PC-9 (cell line): ENCODE data around the gene PTTG2. TPM values are rescaled to one million over a fixed set of nuclear protein-coding genes. Genes with fewer than 3 reads are reported as not detected.

ENCODE experiments used
- BruUV-seq: library from RNA; stranded (reverse); fragments of 400-500 nt; replicated peaks from 2 replicates; lab custom pipeline; 2021; lab: Mats Ljungman, UMichigan
- CTCF ChIA-PET: fragments of 300-600 bp; sonication (Branson Sonifier 250); formaldehyde crosslinking; loops from one replicate; lab custom pipeline; 2022; ENCODE audit warnings: antibody characterized with exemption; lab: Charles Lee
- POLR2A ChIA-PET: fragments of 300-600 bp; sonication (Branson Sonifier 250); formaldehyde crosslinking; loops from one replicate; lab custom pipeline; 2022; ENCODE audit warnings: antibody characterized with exemption; ENCODE audit not compliant: unreplicated experiment; lab: Charles Lee
- DNase-seq, 2 experiments: peaks; one replicate each; pipeline versions ENCODE4 v3.0.0 to v3.0.0-alpha.2; 2015 to 2022; ENCODE audit warnings: mixed read lengths in 1 of 2
- H2AFZ ChIP-seq: fragments of 200-600 bp; sonication (generic); 2 replicates; pipeline ENCODE4 v1.8.1; 2017; ENCODE audit warnings: antibody characterized with exemption
- H3F3A ChIP-seq: fragments of 200-600 bp; sonication (generic); 2 replicates; pipeline ENCODE4 v1.8.1; 2017; ENCODE audit warnings: antibody characterized with exemption, mild to moderate bottlenecking, low read depth; ENCODE audit not compliant: insufficient read depth
- H3K27ac ChIP-seq: fragments of 200-600 bp; sonication (generic); 2 replicates; pipeline ENCODE4 v1.6.1; 2016; ENCODE audit warnings: mixed run types
- H3K27me3 ChIP-seq: fragments of 200-600 bp; sonication (generic); 2 replicates; pipeline ENCODE4 v1.6.1; 2016; ENCODE audit warnings: low read depth, mixed run types; ENCODE audit not compliant: insufficient read depth
- H3K36me3 ChIP-seq: fragments of 200-600 bp; sonication (generic); 2 replicates; pipeline ENCODE4 v1.6.1; 2016; ENCODE audit warnings: low read depth, mixed run types
- H3K4me1 ChIP-seq: fragments of 200-600 bp; sonication (generic); replicated peaks from 2 replicates; pipeline ENCODE4 v1.6.1; 2016; ENCODE audit warnings: mixed run types; ENCODE audit not compliant: insufficient read depth
- H3K4me2 ChIP-seq: fragments of 200-600 bp; sonication (generic); 2 replicates; pipeline ENCODE4 v1.6.1; 2017; ENCODE audit warnings: mixed run types
- H3K4me3 ChIP-seq: fragments of 200-600 bp; sonication (generic); 2 replicates; pipeline ENCODE4 v1.6.1; 2016; ENCODE audit warnings: mixed run types
- H3K79me2 ChIP-seq: fragments of 200-600 bp; sonication (generic); 2 replicates; pipeline ENCODE4 v1.6.1; 2017; ENCODE audit warnings: low read depth, mixed run types
- H3K9me2 ChIP-seq: fragments of 200-600 bp; sonication (generic); 2 replicates; pipeline ENCODE4 v1.8.1; 2017; ENCODE audit warnings: mild to moderate bottlenecking; ENCODE audit not compliant: insufficient read depth
- H3K9me3 ChIP-seq: fragments of 200-600 bp; sonication (generic); 2 replicates; pipeline ENCODE4 v1.8.1; 2016; ENCODE audit warnings: low read depth; ENCODE audit not compliant: insufficient read depth
- H4K20me1 ChIP-seq: fragments of 200-600 bp; sonication (generic); 2 replicates; pipeline ENCODE4 v1.8.1; 2017; ENCODE audit not compliant: insufficient read depth
- EZH2 ChIP-seq: fragments of 200-600 bp; sonication (generic); IDR thresholded peaks from 2 replicates; pipeline ENCODE4 v1.8.0; 2017; ENCODE audit warnings: antibody characterized with exemption, low read depth
- intact Hi-C: fragments of 100-400 bp; cut with micrococcal nuclease; formaldehyde crosslinking; loops from one replicate; pipeline ENCODE4 v1.10.0; 2022; ENCODE audit not compliant: unreplicated experiment
- total RNA-seq: library from RNA; stranded (reverse); gene quantifications from 2 replicates; pipeline ENCODE4 v1.2.3, GENCODE V29; 2021
- TF ChIP-seq, protein P1 (sequence below): fragments of 200-600 bp; sonication (generic); conservative IDR thresholded peaks from 2 replicates; pipeline ENCODE4 v1.6.1; 2017; ENCODE audit warnings: mixed run types, antibody characterized with exemption, mild to moderate bottlenecking, moderate library complexity

PTTG2 gene
- total RNA-seq, 1 experiment from 2014 or later = 0.55 TPM

DNA sequence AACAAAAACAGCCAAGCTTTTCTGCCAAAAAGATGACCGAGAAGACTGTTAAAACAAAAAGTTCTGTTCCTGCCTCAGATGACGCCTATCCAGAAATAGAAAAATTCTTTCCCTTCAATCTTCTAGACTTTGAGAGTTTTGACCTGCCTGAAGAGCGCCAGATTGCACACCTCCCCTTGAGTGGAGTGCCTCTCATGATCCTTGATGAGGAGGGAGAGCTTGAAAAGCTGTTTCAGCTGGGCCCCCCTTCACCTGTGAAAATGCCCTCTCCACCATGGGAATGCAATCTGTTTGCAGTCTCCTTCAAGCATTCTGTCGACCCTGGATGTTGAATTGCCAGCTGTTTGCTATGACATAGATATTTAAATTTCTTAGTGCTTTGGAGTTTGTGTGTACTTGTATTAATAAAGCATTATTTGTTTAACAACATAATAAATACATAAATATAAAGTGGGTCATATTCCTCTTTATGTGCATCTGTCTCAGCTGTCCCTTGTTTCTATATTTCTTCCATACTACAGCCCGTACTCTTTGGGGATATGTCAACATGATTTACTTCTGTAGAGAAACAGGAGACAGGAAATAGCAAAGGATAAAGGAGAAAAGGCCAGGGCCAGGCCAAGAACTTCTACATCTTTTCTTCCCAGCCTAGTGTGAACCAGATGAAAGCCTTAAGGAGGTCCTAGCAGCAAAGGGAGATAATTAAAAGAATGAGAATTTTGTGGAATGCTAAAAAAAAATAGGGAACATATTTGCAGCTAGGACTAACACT lies 667 bp downstream of the PTTG2 start:
- no peaks in the 10 kb centered on the region for H4K20me1 ChIP-seq
- CTCF ChIA-PET = no interaction called here
- H2AFZ ChIP-seq = no peak overlapping the region
- H3K9me3 ChIP-seq = no peaks in the 10 kb centered on the region
- H3K79me2 ChIP-seq = no peaks in the 10 kb centered on the region
- no TSS peak for BruUV-seq
- no peak overlapping the region for H3K27ac ChIP-seq
- no peak for DNase-seq
- intact Hi-C loops = no loop called here
- H3K4me1 ChIP-seq = peaks cover 8% of the 10 kb centered on the region
- POLR2A ChIA-PET = no interaction called here
- H3K4me3 ChIP-seq = no peak overlapping the region
- no peaks in the 10 kb centered on the region for H3K9me2 ChIP-seq
- no peak for TF ChIP-seq EZH2
- TF ChIP-seq, protein P1, sequence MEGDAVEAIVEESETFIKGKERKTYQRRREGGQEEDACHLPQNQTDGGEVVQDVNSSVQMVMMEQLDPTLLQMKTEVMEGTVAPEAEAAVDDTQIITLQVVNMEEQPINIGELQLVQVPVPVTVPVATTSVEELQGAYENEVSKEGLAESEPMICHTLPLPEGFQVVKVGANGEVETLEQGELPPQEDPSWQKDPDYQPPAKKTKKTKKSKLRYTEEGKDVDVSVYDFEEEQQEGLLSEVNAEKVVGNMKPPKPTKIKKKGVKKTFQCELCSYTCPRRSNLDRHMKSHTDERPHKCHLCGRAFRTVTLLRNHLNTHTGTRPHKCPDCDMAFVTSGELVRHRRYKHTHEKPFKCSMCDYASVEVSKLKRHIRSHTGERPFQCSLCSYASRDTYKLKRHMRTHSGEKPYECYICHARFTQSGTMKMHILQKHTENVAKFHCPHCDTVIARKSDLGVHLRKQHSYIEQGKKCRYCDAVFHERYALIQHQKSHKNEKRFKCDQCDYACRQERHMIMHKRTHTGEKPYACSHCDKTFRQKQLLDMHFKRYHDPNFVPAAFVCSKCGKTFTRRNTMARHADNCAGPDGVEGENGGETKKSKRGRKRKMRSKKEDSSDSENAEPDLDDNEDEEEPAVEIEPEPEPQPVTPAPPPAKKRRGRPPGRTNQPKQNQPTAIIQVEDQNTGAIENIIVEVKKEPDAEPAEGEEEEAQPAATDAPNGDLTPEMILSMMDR = no peak
- H3K4me2 ChIP-seq = no peak overlapping the region
- H3K36me3 ChIP-seq = no peaks in the 10 kb centered on the region
- no peaks in the 10 kb centered on the region for H3K27me3 ChIP-seq
- no peaks in the 10 kb centered on the region for H3F3A ChIP-seq

DNA sequence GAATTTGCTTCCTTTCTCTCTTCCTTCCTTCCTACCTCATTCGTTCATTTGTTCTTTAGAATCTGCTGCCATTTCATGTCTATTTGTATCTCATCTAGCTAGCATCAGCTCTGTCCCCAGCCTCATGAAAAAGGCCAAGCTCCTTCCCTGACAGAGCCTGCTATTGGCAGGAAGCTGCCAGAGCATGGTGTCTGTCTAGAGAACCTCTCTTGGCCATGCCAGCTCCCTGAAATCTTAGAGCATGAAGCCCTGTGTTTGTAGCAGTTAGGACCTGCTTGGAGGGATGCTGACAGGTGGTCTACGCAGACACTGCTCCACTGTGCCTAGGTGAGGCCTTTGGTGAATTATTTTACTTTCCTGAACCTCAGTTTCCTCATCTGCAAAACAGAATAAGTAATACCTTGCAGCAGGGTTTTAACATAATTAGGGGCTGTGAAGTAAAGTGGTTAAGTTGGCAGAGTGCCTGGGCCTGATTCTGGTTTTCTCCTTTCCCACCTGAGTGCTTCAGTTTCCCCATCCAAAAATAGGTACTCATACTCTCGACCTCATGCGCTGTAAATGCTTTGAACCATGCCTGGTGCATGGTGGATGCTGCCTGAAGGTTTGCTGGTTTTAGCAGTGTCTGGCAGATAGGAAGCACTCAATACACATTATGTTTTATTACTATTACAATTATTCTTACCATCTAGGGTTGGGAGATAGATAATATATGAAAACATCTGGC lies 4.7 kb downstream of the PTTG2 start:
- BruUV-seq = no TSS peak
- intact Hi-C loops = no loop called here
- H2AFZ ChIP-seq = no peak overlapping the region

DNA sequence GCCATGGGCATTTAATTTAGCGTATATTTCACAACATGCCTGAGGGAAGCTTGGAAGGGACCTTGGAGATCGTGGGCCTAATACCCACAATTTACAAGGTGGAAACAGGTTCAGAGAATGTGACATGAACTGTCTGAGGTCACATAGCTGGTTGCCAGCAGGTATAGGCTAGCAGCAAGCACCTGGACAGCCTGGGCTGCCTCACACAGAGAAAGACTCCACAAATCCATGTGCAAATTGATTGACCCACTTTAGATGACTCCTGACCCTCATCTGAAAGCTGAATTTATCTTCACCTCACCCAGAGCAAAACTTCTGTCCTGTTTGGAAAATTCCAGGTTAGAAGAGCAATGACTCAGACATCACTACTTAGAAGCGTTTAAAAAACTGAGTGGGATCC lies 5.8 kb downstream of the PTTG2 start:
- no TSS peak for BruUV-seq
- POLR2A ChIA-PET = no interaction called here
- H3K79me2 ChIP-seq = no peaks in the 10 kb centered on the region
- no peaks in the 10 kb centered on the region for H4K20me1 ChIP-seq
- intact Hi-C loops = no loop called here
- TF ChIP-seq, protein P1 = no peak
- no peak for TF ChIP-seq EZH2
- no peak overlapping the region for H3K4me3 ChIP-seq
- peak overlapping the region; percentile 29; the same call in 1 of the 2 replicates for H3K4me2 ChIP-seq
- no peak overlapping the region for H2AFZ ChIP-seq
- H3K36me3 ChIP-seq = no peaks in the 10 kb centered on the region
- no peaks in the 10 kb centered on the region for H3K9me2 ChIP-seq
- CTCF ChIA-PET = no interaction called here
- H3K27ac ChIP-seq = peak overlapping the region; percentile 43; the same call in 1 of the 2 replicates
- no peaks in the 10 kb centered on the region for H3K9me3 ChIP-seq
- no peaks in the 10 kb centered on the region for H3K27me3 ChIP-seq
- H3K4me1 ChIP-seq = peaks cover 21% of the 10 kb centered on the region
- peak in 1 of 2 experiments; percentile 76 for DNase-seq
- H3F3A ChIP-seq = no peaks in the 10 kb centered on the region

More for the DNA sequence above, 4.7 kb downstream of the PTTG2 start:
- POLR2A ChIA-PET = interaction anchor here (0.7 kb wide), 1 partner anchor 73 kb away, joined by 4 read pairs; no protein-coding TSS in a partner anchor
- Histone ChIP-seq H3K9me3 (no peaks in the 10 kb centered on the region), H3F3A (no peaks in the 10 kb centered on the region), H3K27me3 (no peaks in the 10 kb centered on the region), H3K4me2 (no peak overlapping the region), H3K36me3 (no peaks in the 10 kb centered on the region), H3K9me2 (no peaks in the 10 kb centered on the region), H4K20me1 (no peaks in the 10 kb centered on the region), H3K4me1 (peaks cover 14% of the 10 kb centered on the region), H3K79me2 (no peaks in the 10 kb centered on the region), H3K4me3 (no peak overlapping the region), H3K27ac (no peak overlapping the region)
- DNase-seq = no peak
- no peak for TF ChIP-seq EZH2
- TF ChIP-seq, protein P1 = no peak
- CTCF ChIA-PET = no interaction called here
